Measurements from ENCODE around the gene CCDC74A.
"Not testable (repeated sequence)": the region's sequence is repeated elsewhere in the genome, so short reads cannot be mapped to it uniquely, and the experiment has no call there.

CCDC74A gene

GRCh38 chr2:131511291-131511968, 16.3 kb upstream of the CCDC74A start:
- H3K4me1 ChIP-seq (ENCODE audit: control insufficient read depth, insufficient read depth, low read length); H3K27me3 ChIP-seq (ENCODE audit: control insufficient read depth in 1 of 2, insufficient read depth in 2 of 2, low read length in 2 of 2); H3K4me3 ChIP-seq (ENCODE audit: low read length in 2 of 2); H3K9me3 ChIP-seq (ENCODE audit: control insufficient read depth in 2 of 2, low read length in 2 of 2); H3K9ac ChIP-seq (ENCODE audit: low read length in 2 of 2); H3K27ac ChIP-seq (ENCODE audit: low read length): not testable (repeated sequence)
- H3K36me3 ChIP-seq (ENCODE audit: control insufficient read depth in 2 of 2, insufficient read depth in 2 of 2, low read length in 2 of 2), result peaks cover 21 to 26% of the 10 kb centered on the region in 2 donors

- not testable (repeated sequence) for H3K9ac ChIP-seq (ENCODE audit: low read length in 2 of 2); H3K27ac ChIP-seq (ENCODE audit: low read length); H3K9me3 ChIP-seq (ENCODE audit: control insufficient read depth in 2 of 2, low read length in 2 of 2); H3K4me1 ChIP-seq (ENCODE audit: control insufficient read depth, insufficient read depth, low read length); H3K27me3 ChIP-seq (ENCODE audit: control insufficient read depth in 1 of 2, insufficient read depth in 2 of 2, low read length in 2 of 2); H3K4me3 ChIP-seq (ENCODE audit: low read length in 2 of 2)
- peaks cover 17 to 20% of the 10 kb centered on the region in 2 donors for H3K36me3 ChIP-seq (ENCODE audit: control insufficient read depth in 2 of 2, insufficient read depth in 2 of 2, low read length in 2 of 2)
Observed at GRCh38 chr2:131511969-131512870, 15.5 kb upstream of the CCDC74A start.

- H3K27ac ChIP-seq (ENCODE audit: low read length); H3K9ac ChIP-seq (ENCODE audit: low read length in 2 of 2); H3K4me3 ChIP-seq (ENCODE audit: low read length in 2 of 2); H3K4me1 ChIP-seq (ENCODE audit: control insufficient read depth, insufficient read depth, low read length); H3K27me3 ChIP-seq (ENCODE audit: control insufficient read depth in 1 of 2, insufficient read depth in 2 of 2, low read length in 2 of 2); H3K9me3 ChIP-seq (ENCODE audit: control insufficient read depth in 2 of 2, low read length in 2 of 2): not testable (repeated sequence)
- H3K36me3 ChIP-seq (ENCODE audit: control insufficient read depth in 2 of 2, insufficient read depth in 2 of 2, low read length in 2 of 2), result peaks cover 6 to 13% of the 10 kb centered on the region in 2 donors
Observed at GRCh38 chr2:131514408-131515166, 13.1 kb upstream of the CCDC74A start.

GRCh38 chr2:131515235-131515634, 12.5 kb upstream of the CCDC74A start:
- H3K9ac ChIP-seq (ENCODE audit: low read length in 2 of 2); H3K4me3 ChIP-seq (ENCODE audit: low read length in 2 of 2); H3K27ac ChIP-seq (ENCODE audit: low read length); H3K4me1 ChIP-seq (ENCODE audit: control insufficient read depth, insufficient read depth, low read length); H3K9me3 ChIP-seq (ENCODE audit: control insufficient read depth in 2 of 2, low read length in 2 of 2); H3K27me3 ChIP-seq (ENCODE audit: control insufficient read depth in 1 of 2, insufficient read depth in 2 of 2, low read length in 2 of 2): not testable (repeated sequence)
- peaks cover 5 to 12% of the 10 kb centered on the region in 2 donors for H3K36me3 ChIP-seq (ENCODE audit: control insufficient read depth in 2 of 2, insufficient read depth in 2 of 2, low read length in 2 of 2)

- Histone ChIP-seq H3K9ac (ENCODE audit: low read length in 2 of 2) (no peak overlapping the region), H3K4me3 (ENCODE audit: low read length in 2 of 2) (no peak overlapping the region), H3K9me3 (ENCODE audit: control insufficient read depth in 2 of 2, low read length in 2 of 2) (no peaks in the 10 kb centered on the region), H3K36me3 (ENCODE audit: control insufficient read depth in 2 of 2, insufficient read depth in 2 of 2, low read length in 2 of 2) (peaks cover 5 to 15% of the 10 kb centered on the region in 2 donors), H3K4me1 (ENCODE audit: control insufficient read depth, insufficient read depth, low read length) (no peaks in the 10 kb centered on the region), H3K27me3 (ENCODE audit: control insufficient read depth in 1 of 2, insufficient read depth in 2 of 2, low read length in 2 of 2) (no peaks in the 10 kb centered on the region), H3K27ac (ENCODE audit: low read length) (no peak overlapping the region)
Observed at GRCh38 chr2:131516011-131516410, 11.7 kb upstream of the CCDC74A start.

- not testable (repeated sequence) for H3K9me3 ChIP-seq (ENCODE audit: control insufficient read depth in 2 of 2, low read length in 2 of 2); H3K9ac ChIP-seq (ENCODE audit: low read length in 2 of 2); H3K27ac ChIP-seq (ENCODE audit: low read length); H3K4me3 ChIP-seq (ENCODE audit: low read length in 2 of 2); H3K27me3 ChIP-seq (ENCODE audit: control insufficient read depth in 1 of 2, insufficient read depth in 2 of 2, low read length in 2 of 2); H3K4me1 ChIP-seq (ENCODE audit: control insufficient read depth, insufficient read depth, low read length)
- H3K36me3 ChIP-seq (ENCODE audit: control insufficient read depth in 2 of 2, insufficient read depth in 2 of 2, low read length in 2 of 2), result peaks cover 5 to 15% of the 10 kb centered on the region in 2 donors
Observed at GRCh38 chr2:131516621-131517020, 11.1 kb upstream of the CCDC74A start.

GRCh38 chr2:131517106-131517831, 10.4 kb upstream of the CCDC74A start:
- H3K36me3 ChIP-seq (ENCODE audit: control insufficient read depth in 2 of 2, insufficient read depth in 2 of 2, low read length in 2 of 2), result peaks cover 5 to 15% of the 10 kb centered on the region in 2 donors
- H3K4me3 ChIP-seq (ENCODE audit: low read length in 2 of 2), result no peak overlapping the region
- no peak overlapping the region for H3K27ac ChIP-seq (ENCODE audit: low read length)
- no peaks in the 10 kb centered on the region for H3K4me1 ChIP-seq (ENCODE audit: control insufficient read depth, insufficient read depth, low read length)
- H3K9me3 ChIP-seq (ENCODE audit: control insufficient read depth in 2 of 2, low read length in 2 of 2), result no peaks in the 10 kb centered on the region
- H3K27me3 ChIP-seq (ENCODE audit: control insufficient read depth in 1 of 2, insufficient read depth in 2 of 2, low read length in 2 of 2), result no peaks in the 10 kb centered on the region
- no peak overlapping the region for H3K9ac ChIP-seq (ENCODE audit: low read length in 2 of 2)

GRCh38 chr2:131517856-131518255, 9.8 kb upstream of the CCDC74A start:
- H3K27ac ChIP-seq (ENCODE audit: low read length); H3K9me3 ChIP-seq (ENCODE audit: control insufficient read depth in 2 of 2, low read length in 2 of 2); H3K9ac ChIP-seq (ENCODE audit: low read length in 2 of 2); H3K4me3 ChIP-seq (ENCODE audit: low read length in 2 of 2); H3K27me3 ChIP-seq (ENCODE audit: control insufficient read depth in 1 of 2, insufficient read depth in 2 of 2, low read length in 2 of 2); H3K4me1 ChIP-seq (ENCODE audit: control insufficient read depth, insufficient read depth, low read length): not testable (repeated sequence)
- H3K36me3 ChIP-seq (ENCODE audit: control insufficient read depth in 2 of 2, insufficient read depth in 2 of 2, low read length in 2 of 2), result peaks cover 5 to 15% of the 10 kb centered on the region in 2 donors

- peaks cover 5 to 15% of the 10 kb centered on the region in 2 donors for H3K36me3 ChIP-seq (ENCODE audit: control insufficient read depth in 2 of 2, insufficient read depth in 2 of 2, low read length in 2 of 2)
- not testable (repeated sequence) for H3K4me3 ChIP-seq (ENCODE audit: low read length in 2 of 2); H3K27ac ChIP-seq (ENCODE audit: low read length); H3K9ac ChIP-seq (ENCODE audit: low read length in 2 of 2); H3K9me3 ChIP-seq (ENCODE audit: control insufficient read depth in 2 of 2, low read length in 2 of 2); H3K27me3 ChIP-seq (ENCODE audit: control insufficient read depth in 1 of 2, insufficient read depth in 2 of 2, low read length in 2 of 2); H3K4me1 ChIP-seq (ENCODE audit: control insufficient read depth, insufficient read depth, low read length)
Observed at GRCh38 chr2:131518531-131518930, 9.2 kb upstream of the CCDC74A start.

GRCh38 chr2:131519466-131519865, 8.2 kb upstream of the CCDC74A start:
- H3K36me3 ChIP-seq (ENCODE audit: control insufficient read depth in 2 of 2, insufficient read depth in 2 of 2, low read length in 2 of 2), result peaks cover 5 to 15% of the 10 kb centered on the region in 2 donors

More at GRCh38 chr2:131519466-131519865, 8.2 kb upstream of the CCDC74A start:
- H3K4me3 ChIP-seq (ENCODE audit: low read length in 2 of 2), result no peak overlapping the region
- H3K27me3 ChIP-seq (ENCODE audit: control insufficient read depth in 1 of 2, insufficient read depth in 2 of 2, low read length in 2 of 2), result no peaks in the 10 kb centered on the region
- peaks cover 2% of the 10 kb centered on the region for H3K4me1 ChIP-seq (ENCODE audit: control insufficient read depth, insufficient read depth, low read length)
- no peak overlapping the region for H3K27ac ChIP-seq (ENCODE audit: low read length)
- H3K9ac ChIP-seq (ENCODE audit: low read length in 2 of 2), result no peak overlapping the region
- no peaks in the 10 kb centered on the region for H3K9me3 ChIP-seq (ENCODE audit: control insufficient read depth in 2 of 2, low read length in 2 of 2)
